HepG2 (cell line): ENCODE data around the gene NEURL1. TPM values are rescaled to one million over a fixed set of nuclear protein-coding genes. Genes with fewer than 3 reads are reported as not detected.

Source experiments
- ATF1 ChIP-seq: IDR thresholded peaks from 2 replicates; pipeline ENCODE4 v1.6.1; 2016; ENCODE audit warnings: mild to moderate bottlenecking, control low read depth
- EED ChIP-seq: sonication (generic); formaldehyde crosslinking; IDR thresholded peaks from 2 replicates; pipeline ENCODE4 v1.5.0; 2020; ENCODE audit warnings: mild to moderate bottlenecking, missing genetic modification reagents
- GFI1 ChIP-seq: sonication (generic); formaldehyde crosslinking; IDR thresholded peaks from 2 replicates; pipeline ENCODE4 v1.5.0; 2020; ENCODE audit warnings: missing genetic modification reagents, mild to moderate bottlenecking, borderline replicate concordance
- MEIS2 ChIP-seq: sonication (generic); formaldehyde crosslinking; IDR thresholded peaks from 2 replicates; pipeline ENCODE4 v1.9.0; 2021; ENCODE audit warnings: mild to moderate bottlenecking, missing genetic modification reagents
- SIN3B ChIP-seq: fragments of 150-350 bp; IDR thresholded peaks from 2 replicates; pipeline ENCODE4 v1.6.1; 2014; ENCODE audit warnings: low read length
- ZBTB1 ChIP-seq: sonication (generic); formaldehyde crosslinking; IDR thresholded peaks from 2 replicates; pipeline ENCODE4 v1.4.0; 2020; ENCODE audit warnings: missing genetic modification reagents, borderline replicate concordance
- ZBTB38 ChIP-seq: sonication (generic); formaldehyde crosslinking; IDR thresholded peaks from 2 replicates; pipeline ENCODE4 v1.5.1; 2020; ENCODE audit warnings: mild to moderate bottlenecking, missing genetic modification reagents
- ZBTB7A ChIP-seq: sonication (generic); formaldehyde crosslinking; IDR thresholded peaks from 2 replicates; pipeline ENCODE4 v1.8.0; 2022; ENCODE audit warnings: mild to moderate bottlenecking, missing genetic modification reagents
- ZFP36 ChIP-seq: fragments of 150-350 bp; IDR thresholded peaks from 2 replicates; pipeline ENCODE4 v1.6.1; 2018; ENCODE audit warnings: borderline replicate concordance, low read length, low read depth; ENCODE audit not compliant: partially characterized antibody
- ZNF33A ChIP-seq: sonication (generic); formaldehyde crosslinking; IDR thresholded peaks from 2 replicates; pipeline ENCODE4 v1.5.1; 2020; ENCODE audit warnings: missing genetic modification reagents, mild to moderate bottlenecking, moderate library complexity, borderline replicate concordance
- ZNF367 ChIP-seq: sonication (generic); formaldehyde crosslinking; IDR thresholded peaks from 2 replicates; pipeline ENCODE4 v1.4.0; 2020; ENCODE audit warnings: missing genetic modification reagents, borderline replicate concordance
- ZNF501 ChIP-seq: sonication (generic); formaldehyde crosslinking; IDR thresholded peaks from 2 replicates; pipeline ENCODE4 v1.5.1; 2020; ENCODE audit warnings: mild to moderate bottlenecking, moderate library complexity, missing genetic modification reagents
- polyA plus RNA-seq, 8 experiments: library from polyadenylated mRNA; depleted of rRNA in 3 of 8; stranded (reverse) in 7 of 8; unstranded in 1 of 8; fragments of >200 nt; fragmentation: Illumina TruSeq in 4 of 8; extraction: Trizol in 4 of 8; gene quantifications; 2 replicates each; pipeline versions ENCODE4 v1.2.1 to v1.2.3, GENCODE V29; 2011 to 2016; ENCODE audit warnings: low read depth in 4 of 8, missing spikeins in 1 of 8, mixed read lengths in 1 of 8; ENCODE audit not compliant: insufficient read depth in 1 of 8
- total RNA-seq, 5 experiments: library from RNA; depleted of rRNA; stranded (reverse); fragments of >200 nt; fragmentation: Illumina TruSeq; extraction: Trizol; gene quantifications; 2 replicates each; pipeline ENCODE4 v1.2.3, GENCODE V29; 2016; ENCODE audit warnings: low read depth in 1 of 5
- TF ChIP-seq, protein P1 (sequence below): sonication (generic); formaldehyde crosslinking; IDR thresholded peaks from 2 replicates; pipeline ENCODE4 v1.8.1; 2023; ENCODE audit warnings: mild to moderate bottlenecking, moderate library complexity, missing genetic modification reagents
- TF ChIP-seq, protein P2 (sequence below): sonication (generic); formaldehyde crosslinking; IDR thresholded peaks from 2 replicates; pipeline ENCODE4 v1.5.1; 2020; ENCODE audit warnings: missing genetic modification reagents, mild to moderate bottlenecking, borderline replicate concordance
- TF ChIP-seq, protein P3 (sequence below): sonication (generic); formaldehyde crosslinking; IDR thresholded peaks from 2 replicates; pipeline ENCODE4 v1.8.0; 2022; ENCODE audit warnings: missing genetic modification reagents, mild to moderate bottlenecking, moderate library complexity, borderline replicate concordance
- TF ChIP-seq, protein P4 (sequence below), 2 experiments: sonication (generic) in 1 of 2; formaldehyde crosslinking in 1 of 2; IDR thresholded peaks; 2 replicates each; pipeline versions ENCODE4 v1.5.1 to v1.6.1; 2011 to 2020; ENCODE audit warnings: borderline replicate concordance in 1 of 2, low read depth in 1 of 2, low read length in 1 of 2, mild to moderate bottlenecking in 1 of 2, missing genetic modification reagents in 1 of 2, moderate library complexity in 1 of 2
- TF ChIP-seq, protein P5 (sequence below): sonication (generic); formaldehyde crosslinking; IDR thresholded peaks from 2 replicates; pipeline ENCODE4 v1.5.0; 2020; ENCODE audit warnings: mild to moderate bottlenecking, missing genetic modification reagents, borderline replicate concordance

NEURL1 gene
- total and polyA plus RNA-seq, 2 of the 13 experiments (the other 11 are each of a cell fraction or from before 2014, with no cell fraction given): not detected

DNA sequence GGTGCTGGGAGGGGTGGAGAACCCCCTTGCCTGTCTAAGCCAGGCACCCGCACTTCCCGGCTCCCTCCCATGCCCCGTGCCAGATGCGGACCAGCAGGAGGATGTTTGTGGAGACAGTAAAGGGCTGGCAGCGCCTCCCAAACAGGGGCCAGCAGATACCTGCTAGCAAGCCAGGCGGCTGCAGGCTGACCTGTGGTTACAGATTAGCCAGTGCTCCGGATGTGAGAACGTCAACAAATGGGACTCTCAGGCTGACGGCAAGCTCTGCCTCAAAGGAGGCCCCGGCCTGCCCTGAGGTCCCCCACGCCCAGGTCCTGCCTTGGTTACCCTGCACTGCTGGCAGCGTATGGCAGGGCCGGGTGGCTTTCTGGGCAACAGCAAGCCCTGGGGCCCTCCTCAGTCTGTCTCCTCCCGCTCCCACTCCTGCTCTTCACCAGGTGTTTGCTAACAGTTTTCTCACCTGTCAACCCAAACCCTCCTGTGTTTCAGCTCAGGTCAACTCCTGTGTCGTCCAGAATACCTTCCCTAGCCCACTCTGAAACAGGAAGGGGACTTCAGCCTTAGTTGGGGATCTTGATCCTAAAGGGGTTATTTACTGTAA is 85.4 kb downstream of the NEURL1 start (continued):
- no peak for TF ChIP-seq ZNF33A (CRISPR knock-in tag)
- TF ChIP-seq, protein P1, sequence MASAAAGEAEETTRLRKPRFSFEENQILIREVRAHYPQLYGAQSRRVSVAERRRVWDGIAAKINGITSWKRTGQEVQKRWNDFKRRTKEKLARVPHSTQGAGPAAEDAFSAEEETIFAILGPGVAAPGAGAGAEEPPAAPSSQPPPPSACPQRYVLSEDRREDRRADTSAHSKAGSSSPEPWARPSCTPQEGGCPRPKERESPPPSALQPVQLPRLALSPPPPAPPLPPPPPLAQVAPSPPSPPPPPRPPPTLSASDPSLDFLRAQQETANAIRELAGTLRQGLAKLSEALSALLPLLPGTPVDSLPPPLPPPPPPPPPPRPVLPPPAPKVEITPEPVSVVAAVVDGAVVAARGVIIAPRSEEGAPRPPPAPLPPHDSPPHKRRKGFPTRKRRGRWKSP (CRISPR knock-in tag): no peak
- TF ChIP-seq, protein P2, sequence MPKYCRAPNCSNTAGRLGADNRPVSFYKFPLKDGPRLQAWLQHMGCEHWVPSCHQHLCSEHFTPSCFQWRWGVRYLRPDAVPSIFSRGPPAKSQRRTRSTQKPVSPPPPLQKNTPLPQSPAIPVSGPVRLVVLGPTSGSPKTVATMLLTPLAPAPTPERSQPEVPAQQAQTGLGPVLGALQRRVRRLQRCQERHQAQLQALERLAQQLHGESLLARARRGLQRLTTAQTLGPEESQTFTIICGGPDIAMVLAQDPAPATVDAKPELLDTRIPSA (CRISPR knock-in tag): no peak
- TF ChIP-seq ZBTB38 (CRISPR knock-in tag): no peak; the same call in 1 of the 2 replicates
- no peak for TF ChIP-seq ATF1 (CRISPR knock-in tag)
- TF ChIP-seq ZBTB1 (CRISPR knock-in tag): no peak
- TF ChIP-seq ZBTB7A: no peak
- TF ChIP-seq ZNF501 (CRISPR knock-in tag): no peak
- TF ChIP-seq GFI1: peak; percentile 89; the same call in 1 of the 2 replicates
- no peak for TF ChIP-seq SIN3B
- TF ChIP-seq, protein P3, sequence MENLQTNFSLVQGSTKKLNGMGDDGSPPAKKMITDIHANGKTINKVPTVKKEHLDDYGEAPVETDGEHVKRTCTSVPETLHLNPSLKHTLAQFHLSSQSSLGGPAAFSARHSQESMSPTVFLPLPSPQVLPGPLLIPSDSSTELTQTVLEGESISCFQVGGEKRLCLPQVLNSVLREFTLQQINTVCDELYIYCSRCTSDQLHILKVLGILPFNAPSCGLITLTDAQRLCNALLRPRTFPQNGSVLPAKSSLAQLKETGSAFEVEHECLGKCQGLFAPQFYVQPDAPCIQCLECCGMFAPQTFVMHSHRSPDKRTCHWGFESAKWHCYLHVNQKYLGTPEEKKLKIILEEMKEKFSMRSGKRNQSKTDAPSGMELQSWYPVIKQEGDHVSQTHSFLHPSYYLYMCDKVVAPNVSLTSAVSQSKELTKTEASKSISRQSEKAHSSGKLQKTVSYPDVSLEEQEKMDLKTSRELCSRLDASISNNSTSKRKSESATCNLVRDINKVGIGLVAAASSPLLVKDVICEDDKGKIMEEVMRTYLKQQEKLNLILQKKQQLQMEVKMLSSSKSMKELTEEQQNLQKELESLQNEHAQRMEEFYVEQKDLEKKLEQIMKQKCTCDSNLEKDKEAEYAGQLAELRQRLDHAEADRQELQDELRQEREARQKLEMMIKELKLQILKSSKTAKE (CRISPR knock-in tag): peak; percentile 86
- TF ChIP-seq MEIS2 (CRISPR knock-in tag): peak; percentile 57; the same call in 1 of the 2 replicates
- TF ChIP-seq EED: no peak
- TF ChIP-seq ZFP36: no peak
- TF ChIP-seq, protein P4, sequence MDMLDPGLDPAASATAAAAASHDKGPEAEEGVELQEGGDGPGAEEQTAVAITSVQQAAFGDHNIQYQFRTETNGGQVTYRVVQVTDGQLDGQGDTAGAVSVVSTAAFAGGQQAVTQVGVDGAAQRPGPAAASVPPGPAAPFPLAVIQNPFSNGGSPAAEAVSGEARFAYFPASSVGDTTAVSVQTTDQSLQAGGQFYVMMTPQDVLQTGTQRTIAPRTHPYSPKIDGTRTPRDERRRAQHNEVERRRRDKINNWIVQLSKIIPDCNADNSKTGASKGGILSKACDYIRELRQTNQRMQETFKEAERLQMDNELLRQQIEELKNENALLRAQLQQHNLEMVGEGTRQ (IDR thresholded peaks at IDR 0.05; ENCODE audit: low read depth, low read length): no peak
- TF ChIP-seq, protein P4 (CRISPR knock-in tag; IDR thresholded peaks at IDR 0.05; ENCODE audit: borderline replicate concordance): no peak
- no peak for TF ChIP-seq ZNF367
- TF ChIP-seq, protein P5, sequence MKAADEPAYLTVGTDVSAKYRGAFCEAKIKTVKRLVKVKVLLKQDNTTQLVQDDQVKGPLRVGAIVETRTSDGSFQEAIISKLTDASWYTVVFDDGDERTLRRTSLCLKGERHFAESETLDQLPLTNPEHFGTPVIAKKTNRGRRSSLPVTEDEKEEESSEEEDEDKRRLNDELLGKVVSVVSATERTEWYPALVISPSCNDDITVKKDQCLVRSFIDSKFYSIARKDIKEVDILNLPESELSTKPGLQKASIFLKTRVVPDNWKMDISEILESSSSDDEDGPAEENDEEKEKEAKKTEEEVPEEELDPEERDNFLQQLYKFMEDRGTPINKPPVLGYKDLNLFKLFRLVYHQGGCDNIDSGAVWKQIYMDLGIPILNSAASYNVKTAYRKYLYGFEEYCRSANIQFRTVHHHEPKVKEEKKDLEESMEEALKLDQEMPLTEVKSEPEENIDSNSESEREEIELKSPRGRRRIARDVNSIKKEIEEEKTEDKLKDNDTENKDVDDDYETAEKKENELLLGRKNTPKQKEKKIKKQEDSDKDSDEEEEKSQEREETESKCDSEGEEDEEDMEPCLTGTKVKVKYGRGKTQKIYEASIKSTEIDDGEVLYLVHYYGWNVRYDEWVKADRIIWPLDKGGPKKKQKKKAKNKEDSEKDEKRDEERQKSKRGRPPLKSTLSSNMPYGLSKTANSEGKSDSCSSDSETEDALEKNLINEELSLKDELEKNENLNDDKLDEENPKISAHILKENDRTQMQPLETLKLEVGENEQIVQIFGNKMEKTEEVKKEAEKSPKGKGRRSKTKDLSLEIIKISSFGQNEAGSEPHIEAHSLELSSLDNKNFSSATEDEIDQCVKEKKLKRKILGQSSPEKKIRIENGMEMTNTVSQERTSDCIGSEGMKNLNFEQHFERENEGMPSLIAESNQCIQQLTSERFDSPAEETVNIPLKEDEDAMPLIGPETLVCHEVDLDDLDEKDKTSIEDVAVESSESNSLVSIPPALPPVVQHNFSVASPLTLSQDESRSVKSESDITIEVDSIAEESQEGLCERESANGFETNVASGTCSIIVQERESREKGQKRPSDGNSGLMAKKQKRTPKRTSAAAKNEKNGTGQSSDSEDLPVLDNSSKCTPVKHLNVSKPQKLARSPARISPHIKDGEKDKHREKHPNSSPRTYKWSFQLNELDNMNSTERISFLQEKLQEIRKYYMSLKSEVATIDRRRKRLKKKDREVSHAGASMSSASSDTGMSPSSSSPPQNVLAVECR (CRISPR knock-in tag): peak; percentile 70; the same call in 1 of the 2 replicates
